NCI-H2171 treated with DMSO at 0.1 percent for 48 hours (cell line): Measurements from ENCODE around the gene ATAD1.
"Not testable (repeated sequence)": the region's sequence is repeated elsewhere in the genome, so short reads cannot be mapped to it uniquely, and the experiment has no call there.

Experiments used
- DNase-seq: peaks from one replicate; lab custom pipeline; 2025; lab: John Stamatoyannopoulos, UW

Gene ATAD1

DNA sequence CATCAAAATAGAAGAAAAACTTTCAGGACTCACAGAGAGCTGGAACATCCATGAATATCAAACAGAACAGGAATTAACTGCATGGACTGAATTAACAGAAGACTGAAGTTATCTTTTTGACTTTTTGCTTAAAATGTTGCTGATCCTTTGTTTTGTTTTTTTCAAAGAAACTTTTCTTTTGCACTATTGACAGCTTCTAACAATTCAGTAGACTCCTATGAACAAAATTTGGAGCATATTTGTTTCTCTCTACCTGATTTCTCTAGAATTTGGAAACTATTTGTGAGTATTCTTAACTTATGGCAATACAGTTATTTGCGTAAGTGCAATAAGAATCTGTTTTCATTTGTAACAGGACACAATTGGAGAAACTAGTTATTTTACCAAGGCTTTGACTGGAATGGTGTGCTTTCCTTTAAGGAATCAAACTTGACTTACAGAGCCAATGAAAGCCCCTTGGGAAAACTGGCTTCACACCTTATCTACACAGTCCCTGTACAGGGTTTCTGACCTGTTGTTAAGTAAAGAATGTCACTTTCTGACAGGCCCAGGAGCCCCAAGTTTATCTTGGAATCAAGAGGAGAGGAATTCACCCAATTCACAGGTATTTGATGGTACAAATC lies 16.1 kb downstream of the ATAD1 start:
- DNase-seq, result not testable (repeated sequence)

- DNase-seq, result no peak
Observed at GRCh38 chr10:87799860-87800259, 18.2 kb downstream of the ATAD1 start.

- no peak for DNase-seq
Observed at GRCh38 chr10:87798082-87798481, 19.9 kb downstream of the ATAD1 start.

GRCh38 chr10:87794285-87794684 lies 23.7 kb downstream of the ATAD1 start:
- DNase-seq, result no peak

DNA sequence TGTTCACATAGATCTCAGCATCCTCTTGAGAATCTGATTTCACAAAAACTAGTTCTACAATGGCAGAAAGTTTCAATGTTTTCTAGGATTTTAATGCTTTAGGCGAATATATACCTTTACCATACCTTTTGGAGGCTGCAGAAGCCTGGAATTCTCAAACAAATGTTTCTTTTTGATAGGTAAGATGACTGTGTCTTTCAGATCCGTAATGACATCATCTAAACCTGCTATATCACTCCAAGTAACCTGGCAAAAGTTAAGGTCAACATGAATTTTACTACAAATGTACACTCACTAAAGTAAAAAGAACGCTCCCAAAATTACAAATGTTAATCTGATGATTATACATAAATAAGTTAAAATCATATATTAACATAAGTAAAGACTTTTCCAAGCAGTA lies 27.8 kb downstream of the ATAD1 start:
- no peak for DNase-seq

- no peak for DNase-seq
Observed at GRCh38 chr10:87786421-87786820, 31.6 kb downstream of the ATAD1 start.

DNA sequence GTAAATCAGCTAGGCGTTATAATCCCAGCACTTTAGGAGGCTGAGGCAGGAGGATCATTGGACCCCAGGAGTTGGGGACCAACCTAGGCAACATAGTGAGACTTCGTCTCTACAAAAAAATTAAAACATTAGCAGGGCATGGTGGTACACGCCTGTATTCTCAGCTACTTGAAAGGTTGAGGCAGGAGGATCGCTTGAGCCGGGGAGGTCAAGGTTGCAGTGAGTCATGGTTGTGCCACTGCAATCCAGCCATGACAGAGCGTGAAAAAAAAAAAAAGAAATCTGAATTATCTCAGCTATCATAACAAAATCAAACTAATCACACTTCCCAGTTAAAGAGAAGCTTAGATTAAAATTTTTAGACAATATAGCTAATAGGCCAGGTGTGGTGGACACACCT lies 35.3 kb downstream of the ATAD1 start:
- DNase-seq, result no peak

- DNase-seq, result no peak
Observed at GRCh38 chr10:87781545-87781944, 36.5 kb downstream of the ATAD1 start.

GRCh38 chr10:87776328-87776727 lies 41.7 kb downstream of the ATAD1 start:
- no peak for DNase-seq

DNA sequence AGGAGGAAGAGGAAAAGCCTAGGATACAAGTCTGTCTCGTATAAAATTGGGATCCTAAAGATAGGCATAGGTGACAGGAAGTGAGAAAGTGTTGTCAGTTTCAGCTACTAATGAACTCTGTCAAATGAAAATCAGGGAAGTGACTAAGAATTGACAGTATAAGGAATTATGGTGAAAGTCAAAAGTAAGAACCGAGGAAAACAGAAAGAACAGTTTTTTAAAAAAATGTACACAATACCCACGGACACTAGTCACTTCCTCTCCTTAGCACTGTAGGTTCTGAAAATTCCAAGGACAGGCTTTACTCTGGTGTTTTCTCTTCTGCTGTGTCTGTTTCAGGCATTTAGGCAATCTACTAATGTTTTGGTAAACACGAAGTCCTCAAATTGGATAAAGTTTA lies 42.3 kb downstream of the ATAD1 start:
- no peak for DNase-seq

DNA sequence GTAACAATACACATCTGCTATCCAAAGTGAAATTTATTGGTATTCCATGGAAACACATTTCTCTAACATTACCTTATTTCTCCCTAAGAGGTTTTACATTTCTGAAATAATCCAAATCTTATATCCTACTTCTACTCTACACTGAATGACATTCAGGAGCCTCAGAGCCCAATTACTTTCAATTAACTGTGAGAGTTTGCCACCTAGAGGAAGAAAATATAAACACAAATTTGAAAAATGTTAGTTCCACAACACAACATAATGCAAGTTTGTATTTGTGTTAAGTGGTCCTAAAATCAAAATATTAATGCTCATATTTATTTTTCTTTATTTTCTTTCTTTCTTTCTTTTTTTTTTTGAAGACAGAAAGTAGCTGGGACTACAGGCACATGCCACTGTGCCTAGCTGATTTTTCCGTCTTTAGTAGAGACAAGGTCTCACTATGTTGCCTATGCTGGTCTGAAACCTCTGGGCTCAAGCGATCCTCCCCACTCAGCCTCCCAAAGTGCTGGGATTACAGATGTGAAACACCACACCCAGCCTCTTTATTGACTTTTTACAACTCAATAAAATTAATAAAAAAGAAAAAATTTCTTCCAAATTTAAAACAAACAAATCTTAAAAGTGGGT lies 46.0 kb downstream of the ATAD1 start:
- peak; percentile 26 for DNase-seq

DNA sequence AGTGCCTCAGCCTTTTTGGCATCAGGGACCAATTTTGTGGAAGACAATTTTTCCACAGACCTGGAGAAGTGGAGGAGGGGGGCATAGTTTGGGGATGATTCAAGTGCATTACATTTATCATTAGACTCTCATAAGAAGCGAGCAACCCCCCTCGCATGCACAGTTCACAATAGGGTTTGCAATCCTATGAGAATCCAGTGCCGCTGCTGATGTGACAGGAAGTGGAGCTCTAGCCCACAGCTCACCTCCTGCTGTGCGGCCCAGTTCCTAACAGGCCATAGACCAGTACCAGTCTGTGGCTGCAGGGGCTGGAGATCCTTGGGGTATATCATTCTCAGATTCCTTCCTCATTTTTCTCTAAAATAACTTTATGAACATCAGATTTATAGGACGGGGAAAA lies 50.8 kb downstream of the ATAD1 start:
- no peak for DNase-seq

DNA sequence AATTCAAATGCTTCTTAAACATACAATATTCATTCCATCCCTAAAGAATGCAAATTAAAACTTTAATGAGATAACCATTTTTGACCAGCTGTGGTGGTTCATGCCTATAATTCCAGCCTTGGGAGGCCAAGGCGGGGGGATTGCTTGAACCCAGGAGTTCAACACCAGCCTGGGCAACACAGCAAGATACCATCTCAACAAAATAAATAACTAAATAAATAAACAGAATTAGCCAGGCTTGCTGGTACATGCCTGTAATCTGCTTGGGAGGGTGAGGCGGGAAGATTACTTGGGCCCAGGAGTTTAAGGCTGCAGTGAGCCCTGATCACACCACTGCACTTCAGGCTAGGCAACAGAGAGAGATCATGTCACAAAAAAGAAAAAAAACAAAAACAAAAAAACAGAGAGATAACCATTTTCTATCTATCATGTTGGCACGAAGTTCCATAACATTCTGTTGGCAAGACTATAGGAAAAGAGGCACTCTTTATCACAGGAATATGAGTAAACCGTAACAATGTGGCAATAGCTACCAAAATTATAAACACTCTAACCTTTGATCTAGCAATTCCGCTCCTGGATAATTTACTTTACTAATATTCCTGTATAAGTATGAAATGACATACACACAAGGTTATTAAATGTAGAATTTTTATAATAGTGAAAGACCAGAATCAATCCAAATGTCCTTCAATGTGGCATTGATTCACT lies 52.2 kb downstream of the ATAD1 start:
- no peak for DNase-seq

GRCh38 chr10:87764072-87764934 lies 53.7 kb downstream of the ATAD1 start:
- DNase-seq, result no peak

DNA sequence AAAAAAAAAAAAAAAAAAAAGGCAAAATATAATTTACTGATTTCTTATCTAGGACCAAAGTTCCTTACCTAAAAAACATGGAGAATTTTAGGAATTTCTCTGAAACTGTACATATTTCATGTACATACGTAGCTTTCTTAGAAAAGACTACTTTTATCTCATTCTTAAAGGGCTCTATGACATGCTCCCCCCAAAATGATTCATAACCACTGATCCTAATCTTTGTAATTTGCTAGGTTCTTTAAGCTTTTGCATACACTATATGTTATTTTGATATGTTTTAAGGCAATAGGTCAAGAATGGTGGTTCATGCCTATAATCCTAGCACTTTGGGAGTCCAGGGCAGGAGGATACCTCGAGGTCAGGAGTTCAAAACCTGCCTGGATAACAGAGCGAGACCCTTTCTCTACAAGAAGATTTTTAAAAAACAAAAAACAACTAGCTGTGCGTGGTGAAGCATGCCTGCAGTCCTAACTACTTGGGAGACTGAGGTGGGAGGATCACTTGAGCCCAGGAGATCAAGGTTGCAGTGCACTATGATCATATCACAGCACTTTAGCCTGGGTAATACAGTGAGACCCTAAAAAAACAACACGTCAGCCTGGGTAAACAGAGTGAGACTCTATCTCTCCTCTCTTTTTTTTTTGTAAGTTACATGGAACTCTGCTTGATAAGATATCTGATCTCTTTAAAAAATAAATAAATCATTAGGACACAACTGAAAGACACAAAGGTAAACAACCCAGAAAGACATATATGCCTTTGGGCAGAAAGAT lies 54.8 kb downstream of the ATAD1 start:
- DNase-seq, result no peak

DNA sequence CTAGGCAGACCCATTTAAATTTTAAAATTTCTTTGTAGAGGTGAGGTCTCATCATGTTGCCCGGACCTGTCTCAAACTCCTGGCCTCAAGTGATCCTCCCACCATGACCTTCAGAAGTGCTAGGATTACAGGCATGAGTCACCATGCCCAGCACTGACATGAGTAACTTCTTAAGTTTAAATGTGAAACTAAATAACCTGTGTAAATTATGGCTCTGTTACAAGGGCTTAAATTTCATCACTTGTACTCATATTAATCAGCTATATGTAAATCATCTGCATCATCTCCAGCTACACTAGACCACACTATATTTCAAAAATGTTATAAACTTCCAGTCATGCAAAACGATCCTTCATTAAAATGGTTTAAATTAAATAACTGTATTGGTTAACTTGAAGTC lies 56.1 kb downstream of the ATAD1 start:
- no peak for DNase-seq

DNA sequence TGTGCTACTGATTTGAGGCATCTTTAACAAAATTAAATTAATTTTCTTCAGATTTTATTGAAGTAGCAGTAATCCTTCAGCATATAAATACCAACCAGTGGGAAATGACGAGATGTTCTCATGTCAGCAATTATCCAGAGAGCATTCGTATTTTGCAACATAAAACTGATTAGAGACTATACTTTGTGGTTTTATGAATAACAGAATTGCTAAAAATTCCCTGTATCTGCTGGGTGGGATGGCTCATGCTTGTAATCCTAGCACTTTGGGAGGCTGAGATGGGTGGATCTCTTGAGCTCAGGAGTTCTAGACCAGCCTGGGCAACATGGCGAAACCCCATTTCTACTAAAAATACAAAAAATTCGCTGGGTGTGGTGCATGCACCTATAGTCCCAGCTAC lies 56.9 kb downstream of the ATAD1 start:
- no peak for DNase-seq

- no peak for DNase-seq
Observed at GRCh38 chr10:87760195-87760905, 57.7 kb downstream of the ATAD1 start.

DNA sequence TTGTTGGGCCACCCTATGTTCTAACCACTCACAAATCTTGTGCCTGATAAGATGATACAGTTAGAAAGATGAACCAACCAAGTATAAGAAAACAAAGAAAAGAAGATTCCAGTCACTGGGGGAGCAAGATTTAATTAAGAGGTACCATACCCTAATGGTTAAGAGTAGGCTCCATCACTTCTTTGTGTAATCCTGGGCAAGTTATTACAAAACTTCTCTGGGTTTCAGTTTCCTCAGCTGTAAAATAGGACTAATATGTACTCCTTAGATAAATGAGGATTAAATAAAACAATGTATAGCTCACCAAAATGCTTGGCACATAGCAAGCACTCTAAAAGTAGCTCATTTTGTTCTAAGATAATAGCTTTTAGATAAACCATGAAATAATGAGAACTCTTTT lies 58.5 kb downstream of the ATAD1 start:
- no peak for DNase-seq

GRCh38 chr10:87757685-87758084 lies 60.3 kb downstream of the ATAD1 start:
- DNase-seq, result no peak
